Fibroblast of skin of scalp (primary cell): ENCODE data around the gene GNAI3.
"Not testable (repeated sequence)": the region's sequence is repeated elsewhere in the genome, so short reads cannot be mapped to it uniquely, and the experiment has no call there.

ENCODE experiments used
- DNase-seq: peaks from one replicate; pipeline ENCODE4 v3.0.0-alpha.2; 2013

The GNAI3 gene

DNA sequence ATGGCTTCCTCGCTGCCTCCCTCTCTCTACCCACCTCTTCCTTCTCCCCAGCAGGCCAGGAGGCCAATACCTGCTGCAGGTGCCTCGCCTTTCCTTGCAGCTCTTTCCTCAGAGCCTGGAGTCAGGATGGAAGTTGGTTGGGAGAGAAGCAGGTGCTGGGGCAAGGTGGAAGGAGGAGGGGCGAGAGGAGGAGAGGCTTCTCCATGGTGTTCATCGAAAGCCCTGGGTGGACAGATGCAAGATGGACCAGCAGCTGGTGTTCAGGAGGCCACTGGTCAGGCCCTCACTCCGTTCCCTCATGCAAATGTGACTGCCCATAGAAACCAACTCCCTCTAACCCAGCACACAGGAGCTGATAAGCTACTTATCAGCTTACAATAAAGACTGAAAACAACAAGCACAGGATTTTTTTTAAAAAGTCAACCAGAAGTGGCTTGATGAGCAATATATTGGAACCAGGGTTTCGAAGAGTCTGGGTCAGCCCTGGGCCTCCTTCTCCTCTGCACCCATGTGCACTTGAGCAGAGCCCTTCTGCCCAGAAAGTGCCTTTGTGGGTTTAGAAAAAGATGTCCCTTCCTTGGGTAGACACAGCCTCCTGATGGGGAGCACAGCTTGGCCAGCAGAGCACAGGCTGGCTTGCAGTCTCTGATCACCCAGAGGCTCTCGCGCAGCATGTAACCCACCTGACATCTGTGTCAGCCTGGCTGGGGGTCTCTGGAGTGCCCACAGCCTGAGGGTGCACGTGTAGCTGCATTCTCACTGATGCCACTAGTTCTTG, 90.8 kb downstream of the GNAI3 start:
- DNase-seq = no peak

DNA sequence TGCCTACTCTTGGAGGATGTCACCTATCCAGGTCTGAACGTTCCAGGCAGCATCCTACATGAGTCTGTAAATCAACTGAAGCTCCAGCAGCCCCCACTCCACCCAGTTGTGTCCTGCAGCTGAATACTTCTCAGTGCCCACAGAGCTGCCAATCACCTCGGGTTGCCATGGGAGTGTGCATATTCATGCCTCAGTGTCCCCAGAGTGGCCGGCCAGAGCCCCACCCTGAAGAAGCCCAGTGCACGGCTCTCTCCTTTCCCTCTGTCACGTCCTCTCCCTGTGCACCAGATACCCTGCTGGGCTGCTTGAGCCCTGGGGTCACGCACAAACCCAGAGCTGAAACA, 91.4 kb downstream of the GNAI3 start:
- DNase-seq = no peak

DNA sequence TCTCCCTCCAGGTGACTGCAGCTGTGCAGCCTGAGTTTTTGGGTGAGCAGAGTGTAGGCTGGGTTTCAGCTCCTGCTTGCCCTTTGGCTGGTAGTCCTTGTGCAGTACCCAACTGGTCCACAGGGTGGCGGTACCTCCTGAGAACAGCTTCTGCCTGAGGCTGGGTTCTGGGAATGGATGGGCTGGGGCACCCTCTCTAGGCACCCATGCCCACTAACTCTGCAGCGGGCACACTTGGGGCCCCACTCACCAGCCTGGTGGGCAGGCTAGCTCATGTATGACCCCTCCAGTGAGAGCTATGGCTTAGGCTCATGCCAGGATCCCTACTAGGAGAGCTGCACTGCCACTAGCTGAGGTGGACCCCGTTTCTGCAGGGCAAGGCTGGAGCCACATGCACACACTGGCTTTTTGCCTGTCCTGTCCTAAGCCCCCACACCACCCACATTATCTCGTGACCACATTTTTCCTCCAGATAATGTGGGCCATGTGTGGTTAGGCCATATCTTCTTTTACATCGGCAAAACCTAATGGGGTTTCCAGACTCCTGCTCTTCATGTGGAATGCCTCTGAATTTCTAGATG, 92.0 kb downstream of the GNAI3 start:
- DNase-seq = peak; percentile 64

DNA sequence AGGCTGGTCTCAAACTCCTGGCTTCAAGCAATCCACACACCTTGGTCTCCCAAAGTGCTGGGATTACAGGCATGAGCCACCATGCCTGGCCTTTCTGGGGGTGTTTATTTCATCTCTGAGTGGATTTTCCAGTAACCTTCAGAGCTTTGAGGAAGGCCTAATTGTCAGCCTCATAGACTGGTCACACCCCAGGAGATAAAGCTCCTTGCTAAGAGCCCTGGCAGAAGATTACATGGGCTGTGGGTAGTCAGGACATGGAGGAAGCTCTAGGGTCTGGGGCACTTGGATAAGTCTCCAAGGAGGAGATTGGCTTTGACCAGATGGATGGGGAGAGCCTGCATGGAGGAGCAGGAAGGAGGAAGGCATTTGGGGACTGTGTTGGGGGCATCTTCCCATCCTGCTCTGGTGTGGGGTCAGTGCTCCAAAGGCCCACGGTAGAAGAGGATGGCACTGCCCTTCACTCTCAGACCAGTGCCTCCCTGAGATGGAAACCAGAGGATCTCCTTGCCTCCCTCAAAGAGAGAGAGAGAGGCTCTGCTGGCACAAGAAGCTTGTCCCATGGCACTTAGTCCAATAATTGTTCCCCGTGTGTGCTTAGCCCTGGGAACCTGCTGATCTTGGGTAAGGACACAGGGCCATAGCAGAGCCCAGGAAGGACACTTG, 92.8 kb downstream of the GNAI3 start:
- no peak for DNase-seq

DNA sequence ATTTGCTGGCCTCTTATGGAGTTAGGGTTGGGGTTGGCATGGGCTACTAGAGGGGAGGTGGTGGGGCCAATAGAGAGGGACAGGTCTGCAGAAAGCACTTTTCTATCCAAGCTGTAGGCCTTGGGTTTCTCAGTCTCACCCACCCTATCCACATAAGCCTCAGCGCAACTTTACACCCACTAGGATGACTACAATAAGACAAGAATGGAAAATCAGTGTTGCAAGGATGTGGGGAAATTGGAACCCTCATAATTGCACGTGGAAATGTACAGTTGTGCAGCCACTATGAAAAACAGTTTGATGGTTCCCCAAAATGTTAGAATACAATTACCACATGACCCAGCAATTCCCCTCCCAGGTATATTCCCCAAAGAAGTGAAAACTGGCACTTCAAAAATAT, 93.4 kb downstream of the GNAI3 start:
- no peak for DNase-seq

DNA sequence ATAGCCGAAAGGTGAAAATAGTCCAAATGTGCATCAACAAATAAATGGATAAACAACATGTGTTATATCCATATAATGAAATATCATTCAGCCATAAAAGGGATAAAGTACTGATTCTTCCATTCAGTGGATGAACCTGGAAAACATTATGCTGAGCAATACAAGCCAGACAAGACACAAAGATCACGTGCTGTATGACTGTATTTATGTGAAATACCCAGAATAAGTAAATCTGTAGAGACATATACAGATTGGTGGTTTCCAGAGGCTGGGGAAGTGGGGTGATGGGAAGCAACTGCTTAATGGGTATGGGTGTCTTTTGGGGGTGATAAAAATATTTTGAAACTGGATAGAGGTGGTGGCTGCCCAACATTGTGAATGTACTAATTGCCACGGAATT, 94.2 kb downstream of the GNAI3 start:
- DNase-seq = no peak

DNA sequence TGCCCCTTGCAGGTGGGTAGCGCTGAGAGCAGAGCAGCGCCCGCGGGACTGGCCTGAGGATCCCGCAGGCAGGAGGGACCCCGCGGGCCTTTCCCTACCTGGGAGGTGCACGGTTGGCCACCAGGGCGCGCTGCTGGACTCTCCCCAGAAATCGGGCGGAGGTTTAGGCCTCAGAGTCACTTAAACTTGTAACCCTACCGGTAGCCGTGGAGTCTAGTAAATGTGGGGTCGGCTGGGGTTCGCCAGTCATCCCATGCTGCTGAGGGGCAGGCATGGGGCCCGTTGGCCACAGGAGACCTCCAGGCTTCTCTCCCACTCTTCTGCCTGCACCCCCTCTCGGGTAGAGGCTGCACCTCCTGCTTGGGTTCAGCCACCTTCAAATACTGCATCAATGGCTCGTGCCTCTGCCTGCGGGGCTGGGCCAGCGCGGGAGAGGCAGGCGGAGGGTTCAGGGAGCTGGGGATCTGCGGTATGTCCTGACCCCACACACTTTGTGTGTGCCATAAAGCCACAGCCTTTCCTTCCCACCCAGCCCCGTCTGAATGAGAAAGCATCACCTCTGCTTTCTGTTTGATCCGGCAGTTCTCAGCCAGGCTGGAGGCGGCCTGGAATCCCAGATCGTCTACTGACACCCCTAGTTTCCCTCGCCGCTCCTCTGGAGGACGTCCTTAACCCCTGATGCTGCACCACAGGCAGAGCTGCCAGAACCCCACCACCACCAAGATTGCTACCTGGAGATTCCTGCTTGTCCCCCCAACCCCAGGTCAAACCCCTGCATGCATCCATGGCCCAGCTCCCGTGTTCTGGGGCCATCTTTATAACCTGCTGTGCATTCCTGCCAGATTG, 95.2 kb downstream of the GNAI3 start:
- peak; percentile 72 for DNase-seq

DNA sequence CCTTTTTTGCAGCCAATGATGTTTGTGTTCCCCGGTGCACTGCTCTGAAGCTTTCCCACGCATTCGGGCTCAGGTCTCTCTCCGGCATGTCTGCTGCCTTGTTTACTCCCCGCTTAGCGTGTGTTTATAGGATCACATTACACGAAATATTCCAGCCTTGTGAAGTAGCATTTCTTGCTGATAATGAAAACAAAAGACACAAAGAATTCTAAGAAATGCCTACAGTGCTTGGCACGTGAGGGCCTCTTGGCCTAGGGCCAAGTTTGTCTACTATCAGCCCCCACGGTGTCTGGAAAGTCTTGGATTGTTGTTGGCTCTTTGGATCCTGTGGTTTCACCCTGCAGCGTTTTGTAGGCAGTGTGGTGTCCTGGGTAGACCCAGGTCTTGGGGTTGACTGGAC, 96.3 kb downstream of the GNAI3 start:
- DNase-seq = no peak

DNA sequence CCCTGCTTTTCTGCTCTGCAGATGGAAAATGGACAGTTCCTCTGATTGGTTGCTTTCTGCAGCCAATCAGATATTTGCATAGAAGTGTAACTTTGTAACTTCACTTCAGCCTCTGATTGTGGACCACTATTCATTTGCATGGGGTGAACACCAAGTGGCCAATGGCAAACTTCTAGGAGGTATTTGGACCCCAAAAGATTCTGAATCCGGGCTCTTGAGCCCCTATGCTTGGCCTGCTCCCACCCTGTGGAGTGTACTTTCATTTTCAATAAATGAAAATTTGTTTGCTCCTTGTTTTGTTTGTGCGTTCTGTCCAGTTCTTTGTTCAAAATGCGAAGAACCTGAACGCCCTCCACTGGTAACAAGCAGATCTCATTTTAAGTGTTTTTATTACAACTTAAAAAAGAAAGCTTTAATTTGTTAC, 101.1 kb downstream of the GNAI3 start:
- DNase-seq = no peak

DNA sequence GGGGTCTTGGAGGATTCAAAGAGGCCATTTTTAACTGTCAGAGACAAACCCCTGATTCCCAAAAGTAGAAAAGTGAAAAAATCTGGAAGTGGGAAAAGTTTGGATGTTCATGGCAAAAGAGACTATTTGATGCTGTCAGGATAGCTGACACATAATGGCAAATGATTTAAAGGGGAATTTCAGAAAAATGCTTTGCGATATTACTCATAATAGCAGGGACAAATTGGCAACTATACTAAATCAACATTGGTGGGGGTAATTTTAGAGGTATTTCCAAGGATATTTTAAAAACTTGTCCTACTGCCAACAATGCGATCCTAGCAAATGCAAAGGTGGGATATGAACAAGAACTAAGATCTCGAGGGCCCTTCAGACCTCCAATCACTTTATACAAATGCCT, 102.2 kb downstream of the GNAI3 start:
- DNase-seq = peak; percentile 68

DNA sequence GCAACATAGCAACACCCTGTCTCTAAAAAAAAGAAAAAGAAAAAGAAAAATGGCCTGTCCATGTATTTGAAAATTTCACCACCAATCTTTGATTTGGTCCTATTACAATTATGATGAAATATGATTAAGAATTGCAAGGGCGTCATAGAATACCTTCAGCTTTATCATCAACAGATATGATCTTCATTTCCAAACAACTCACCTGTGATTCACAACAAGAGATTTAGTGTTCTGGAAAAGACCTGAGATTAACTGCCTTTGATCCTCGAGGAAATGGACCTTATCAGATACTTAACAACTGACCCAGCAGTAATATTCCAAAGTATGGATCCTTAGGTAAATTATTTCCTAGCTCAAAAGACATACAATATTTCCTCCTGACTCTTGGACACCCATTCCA, 104.0 kb downstream of the GNAI3 start:
- DNase-seq = no peak

DNA sequence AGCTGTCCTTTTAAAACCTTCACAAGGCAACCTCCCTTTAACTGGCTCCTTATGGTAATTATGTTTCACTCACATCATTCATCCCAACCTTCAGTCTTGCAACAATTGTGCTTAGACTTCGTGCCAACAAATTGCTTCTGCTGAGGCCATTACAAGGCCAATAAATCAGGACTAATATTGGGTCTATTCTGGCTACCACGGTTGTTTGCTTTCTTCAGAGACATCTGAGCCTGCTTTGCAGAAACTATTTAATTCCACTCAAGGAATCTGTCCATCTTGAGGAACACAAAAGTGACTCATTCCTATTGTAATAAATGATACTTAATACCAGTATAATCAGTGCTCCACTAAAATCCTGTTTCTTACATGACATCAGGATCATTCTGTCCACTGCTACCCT, 104.9 kb downstream of the GNAI3 start:
- no peak for DNase-seq

DNA sequence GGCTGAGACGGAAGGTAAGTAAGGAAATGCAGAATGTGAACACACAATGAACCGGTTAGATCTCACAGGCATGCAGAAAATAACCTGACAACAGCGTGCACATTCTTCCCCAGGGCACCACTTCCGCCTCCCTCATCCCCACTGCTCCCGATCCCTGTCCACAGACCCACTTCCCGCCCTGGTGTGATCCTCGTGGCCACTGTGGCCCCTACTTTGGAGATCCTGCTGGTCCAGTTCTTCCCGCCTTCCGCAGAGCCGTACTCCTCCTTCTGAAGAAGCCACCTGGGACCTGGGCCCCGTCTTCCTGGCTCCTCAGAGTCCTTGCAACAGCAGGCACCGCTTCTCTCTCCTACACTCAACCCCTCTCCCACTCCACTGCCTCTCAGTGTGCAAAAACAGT, 106.1 kb downstream of the GNAI3 start:
- no peak for DNase-seq

DNA sequence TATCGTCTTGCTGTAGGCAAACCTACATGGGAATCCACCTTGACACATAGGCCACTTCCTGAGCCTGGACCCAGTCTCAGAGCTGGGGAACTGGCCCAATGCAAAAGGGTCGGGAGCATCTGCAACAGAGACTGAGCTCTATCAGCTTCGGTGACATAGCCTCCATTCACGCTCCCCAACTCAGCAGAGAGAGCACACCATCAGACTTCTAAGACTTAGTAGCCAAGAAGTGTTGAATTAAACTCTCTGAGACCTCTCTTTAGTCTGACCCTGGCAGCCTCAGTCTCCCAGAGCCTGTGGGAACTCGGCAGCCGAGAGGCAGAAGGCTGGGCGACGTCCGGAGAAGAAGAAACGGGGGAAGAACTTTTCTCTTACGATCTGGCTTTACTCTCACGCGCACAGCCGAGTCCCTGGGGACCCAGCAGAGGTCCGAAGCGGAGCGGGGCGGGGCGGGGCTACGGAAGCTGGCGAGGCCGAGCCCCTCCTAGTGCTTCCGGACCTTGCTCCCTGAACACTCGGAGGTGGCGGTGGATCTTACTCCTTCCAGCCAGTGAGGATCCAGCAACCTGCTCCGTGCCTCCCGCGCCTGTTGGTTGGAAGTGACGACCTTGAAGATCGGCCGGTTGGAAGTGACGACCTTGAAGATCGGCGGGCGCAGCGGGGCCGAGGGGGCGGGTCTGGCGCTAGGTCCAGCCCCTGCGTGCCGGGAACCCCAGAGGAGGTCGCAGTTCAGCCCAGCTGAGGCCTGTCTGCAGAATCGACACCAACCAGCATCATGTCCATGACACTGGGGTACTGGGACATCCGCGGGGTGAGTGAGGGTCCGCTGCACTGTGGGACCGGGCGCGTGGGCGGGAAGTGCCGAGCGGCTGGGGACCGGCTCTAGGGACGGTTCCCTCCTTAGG, 107.5 kb downstream of the GNAI3 start, which contains the start of gene GSTM4:
GSTM4 (plus strand) TSS at position 485 of the 905 bp plus-strand sequence; CDS start at position 776, 291 bp downstream.
- DNase-seq = peak; percentile 83

DNA sequence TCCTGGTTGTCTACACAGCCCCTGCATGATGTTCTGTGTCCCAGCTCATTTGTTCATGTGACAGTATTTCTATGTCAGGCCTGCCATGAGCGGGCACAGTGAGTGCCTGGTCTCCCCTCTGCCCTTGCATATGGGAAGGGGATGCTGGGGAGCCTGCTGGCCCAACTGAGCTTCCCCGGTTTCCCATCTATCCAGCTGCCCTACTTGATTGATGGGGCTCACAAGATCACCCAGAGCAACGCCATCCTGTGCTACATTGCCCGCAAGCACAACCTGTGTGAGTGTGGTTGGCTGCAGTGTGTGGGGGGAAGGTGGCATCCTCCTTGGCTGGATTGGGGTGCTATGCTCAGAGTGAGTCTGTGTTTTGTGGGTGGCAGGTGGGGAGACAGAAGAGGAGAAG, 109.0 kb downstream of the GNAI3 start:
- no peak for DNase-seq

DNA sequence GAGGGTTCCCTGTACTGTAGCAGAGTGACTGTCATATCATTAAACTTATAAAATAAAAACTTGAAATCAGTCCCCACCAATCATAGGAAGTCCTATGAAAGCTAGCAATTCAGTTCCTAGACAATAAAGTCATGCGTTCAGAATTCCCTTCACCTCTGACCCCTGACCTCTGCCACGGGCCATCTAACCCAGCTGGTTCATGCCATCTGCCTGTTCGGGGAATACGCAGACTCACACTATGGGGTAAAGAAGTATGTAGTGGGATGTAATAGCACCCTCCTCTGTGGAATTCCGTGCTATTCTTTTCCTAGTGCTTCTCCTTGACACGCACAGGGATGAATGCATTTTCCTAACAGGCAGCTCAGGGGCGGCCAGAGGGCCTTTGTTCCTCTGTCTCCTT, 109.6 kb downstream of the GNAI3 start:
- DNase-seq = no peak

DNA sequence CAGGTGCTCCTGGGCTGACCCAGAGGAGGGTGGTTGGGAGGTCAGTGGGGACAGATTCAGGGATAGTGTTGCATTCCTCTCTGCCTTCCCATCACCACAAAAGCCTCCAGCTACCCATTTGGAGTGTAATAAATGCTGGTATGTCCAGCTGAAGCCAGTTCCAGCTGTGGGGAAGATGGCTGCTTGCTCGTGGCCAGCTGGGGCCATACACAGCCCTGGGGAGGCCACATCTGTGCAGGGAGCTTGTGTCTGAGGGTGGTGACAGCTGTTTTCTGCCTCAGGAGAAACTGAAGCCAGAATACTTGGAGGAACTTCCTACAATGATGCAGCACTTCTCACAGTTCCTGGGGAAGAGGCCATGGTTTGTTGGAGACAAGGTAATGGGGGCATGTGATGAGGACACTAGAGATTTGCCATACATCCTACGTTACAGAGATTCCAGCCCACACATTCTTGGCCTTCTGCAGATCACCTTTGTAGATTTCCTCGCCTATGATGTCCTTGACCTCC, 110.2 kb downstream of the GNAI3 start:
- DNase-seq = no peak

DNA sequence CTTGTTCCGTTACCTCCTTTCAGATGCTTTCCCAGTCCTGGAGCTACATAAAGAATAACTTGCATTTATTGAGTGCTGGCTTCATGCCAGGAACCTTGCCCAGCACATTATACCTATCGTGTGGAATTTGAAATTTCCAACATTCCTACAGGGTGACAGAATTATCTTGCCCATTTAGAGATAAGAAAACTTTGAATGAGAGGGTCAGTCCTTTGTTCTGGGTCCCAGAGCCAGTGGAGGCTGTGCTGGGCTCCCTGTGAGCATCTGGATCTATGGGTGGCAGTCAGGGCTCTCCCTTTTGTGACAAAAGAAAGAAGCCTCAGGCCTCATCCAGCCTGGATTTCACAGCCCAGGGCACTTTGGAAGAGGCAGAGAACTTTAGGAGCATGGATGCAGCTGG, 110.7 kb downstream of the GNAI3 start:
- no peak for DNase-seq

DNA sequence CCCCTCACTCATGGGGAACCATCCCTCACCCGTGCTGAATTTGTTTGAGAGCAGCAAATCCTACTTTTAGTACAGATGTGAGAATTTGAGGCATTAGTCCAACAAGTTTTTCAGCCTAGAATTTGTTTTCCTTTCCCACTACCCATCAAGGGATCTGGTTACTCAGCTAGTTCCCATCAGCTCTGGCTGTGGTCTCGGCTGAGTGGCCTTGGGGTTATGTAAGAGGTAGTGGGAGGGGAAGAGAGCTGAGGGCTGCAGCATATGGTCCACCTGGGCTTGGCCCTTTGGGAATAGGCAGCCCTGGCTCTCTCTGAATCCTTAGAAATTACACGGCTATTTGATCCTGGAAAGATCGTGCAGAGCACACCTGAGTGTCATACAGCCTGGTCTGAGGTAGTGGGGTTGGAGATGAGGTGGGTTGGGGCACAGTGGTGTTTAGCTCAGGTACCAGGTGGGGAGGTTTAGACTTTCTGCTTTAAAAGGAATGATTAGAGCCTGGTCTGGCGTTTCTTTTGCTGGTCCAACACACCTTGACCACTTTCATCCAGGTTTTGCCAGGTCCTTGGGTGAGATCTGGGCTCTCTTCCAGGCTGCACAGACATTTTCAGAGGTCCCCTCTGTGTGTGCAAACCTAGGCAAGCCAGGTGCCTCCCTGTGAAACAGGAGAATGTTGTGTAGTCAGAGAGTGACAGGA, 111.7 kb downstream of the GNAI3 start:
- no peak for DNase-seq

DNA sequence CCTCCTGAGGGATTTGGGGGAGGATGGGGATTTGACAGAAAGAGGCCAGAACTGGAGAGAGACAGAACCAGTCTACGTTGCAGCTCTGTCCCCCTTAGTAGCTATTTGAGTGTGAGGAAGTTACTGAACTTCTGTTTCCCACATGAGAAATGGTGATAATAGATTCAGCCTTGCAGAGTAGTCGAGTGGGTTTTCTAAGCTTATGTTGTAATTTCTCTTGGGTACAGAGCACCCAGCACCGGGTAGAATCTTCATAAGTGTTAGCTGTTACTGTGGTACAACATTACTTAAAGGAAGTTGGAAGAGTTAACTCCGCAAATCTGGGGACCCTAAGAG, 112.2 kb downstream of the GNAI3 start:
- not testable (repeated sequence) for DNase-seq

DNA sequence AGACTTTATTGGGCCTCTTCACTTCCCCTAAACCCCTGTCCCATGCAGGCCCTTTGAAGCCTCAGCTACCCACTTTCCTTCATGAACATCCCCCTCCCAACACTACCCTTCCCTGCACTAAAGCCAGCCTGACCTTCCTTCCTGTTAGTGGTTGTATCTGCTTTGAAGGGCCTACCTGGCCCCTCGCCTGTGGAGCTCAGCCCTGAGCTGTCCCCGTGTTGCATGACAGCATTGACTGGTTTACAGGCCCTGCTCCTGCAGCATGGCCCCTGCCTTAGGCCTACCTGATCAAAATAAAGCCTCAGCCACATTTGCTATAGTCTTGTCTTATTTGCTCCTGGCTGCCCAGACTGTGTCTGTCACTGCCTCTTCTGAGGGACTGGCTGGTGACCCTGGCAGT, 113.0 kb downstream of the GNAI3 start:
- DNase-seq = no peak
